HL-60/S4 treated with retinoic acid at 250 ng/mL for 4 days and 3 days (cell line): ENCODE results near the gene CDH8.

Source experiments
- in situ Hi-C: fragments of 300-500 bp; cut with MboI; formaldehyde crosslinking; loops from 2 replicates; pipeline ENCODE4 v1.7.0; 2022; ENCODE audit warnings: low sequenced_read_pairs

The CDH8 gene

GRCh38 chr16:62036101-62036801, at the start of gene CDH8:
Gene CDH8, minus strand, starts transcription at chr16:62036438. Its CDS starts 15,035 bp downstream, at chr16:62021403.
- in situ Hi-C loops: no loop called here

GRCh38 chr16:62079236-62079635, 43.0 kb upstream of the CDH8 start:
- in situ Hi-C loops: no loop called here

DNA sequence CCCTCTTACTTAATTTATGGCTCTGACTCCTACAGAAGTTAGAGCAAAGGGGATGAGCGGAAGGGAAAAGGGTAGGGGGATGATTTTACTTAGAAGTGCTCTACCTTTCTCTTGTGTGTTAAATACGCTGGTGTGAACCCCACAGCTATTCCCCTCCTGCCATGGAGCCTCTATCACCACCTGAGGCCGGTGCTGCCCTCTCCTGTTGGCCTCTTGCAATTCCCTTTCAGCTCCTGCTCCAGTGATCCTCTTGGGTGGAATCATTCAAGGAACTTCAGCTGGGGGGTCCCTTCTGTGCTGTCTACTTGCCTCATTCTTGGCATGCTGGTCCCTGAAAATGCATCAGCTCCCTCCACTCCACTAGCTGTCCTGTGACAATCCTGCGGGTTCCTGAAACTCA, 41.8 kb upstream of the CDH8 start:
- in situ Hi-C loops: no loop called here

GRCh38 chr16:62076886-62077285, 40.6 kb upstream of the CDH8 start:
- in situ Hi-C loops: no loop called here

DNA sequence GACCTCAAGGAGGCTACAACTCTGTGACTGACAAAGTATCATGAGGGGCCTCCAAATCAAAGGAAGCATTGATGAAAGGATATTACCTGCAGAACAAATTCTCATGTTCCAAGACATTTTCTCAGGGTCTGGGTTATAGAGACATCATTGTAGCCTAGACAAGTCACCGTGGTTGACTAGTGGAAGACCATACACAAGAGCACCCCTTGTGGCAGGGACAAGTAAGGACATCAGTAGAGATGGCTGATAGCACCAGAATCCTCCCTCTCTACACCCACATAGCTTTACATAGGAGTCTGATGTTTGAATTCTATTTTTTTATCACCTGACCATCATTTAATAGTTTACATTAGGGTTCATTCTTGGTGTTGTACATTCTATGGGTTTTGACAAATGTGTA, 32.5 kb upstream of the CDH8 start:
- in situ Hi-C loops: no loop called here

- in situ Hi-C loops: no loop called here
Observed at GRCh38 chr16:62067981-62068380, 31.7 kb upstream of the CDH8 start.

DNA sequence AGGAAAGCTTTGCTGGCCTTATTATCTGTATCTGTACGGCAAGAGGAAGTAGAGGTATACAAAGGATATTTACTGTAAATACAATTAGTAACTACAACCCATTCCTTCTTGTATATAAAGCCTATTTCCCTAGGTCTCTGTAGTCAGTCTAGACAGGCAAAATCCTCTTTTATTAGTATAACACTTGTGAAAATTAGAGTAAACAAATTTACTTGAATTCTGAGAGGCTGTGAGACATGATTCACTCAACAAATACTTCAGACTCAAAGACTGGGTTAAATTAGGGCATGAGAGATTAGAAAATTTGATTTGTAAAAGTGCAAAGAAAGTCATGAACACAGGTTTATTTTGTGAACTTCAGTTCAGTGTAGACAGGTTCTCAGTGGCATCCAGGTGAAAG, 30.9 kb upstream of the CDH8 start:
- in situ Hi-C loops: no loop called here

DNA sequence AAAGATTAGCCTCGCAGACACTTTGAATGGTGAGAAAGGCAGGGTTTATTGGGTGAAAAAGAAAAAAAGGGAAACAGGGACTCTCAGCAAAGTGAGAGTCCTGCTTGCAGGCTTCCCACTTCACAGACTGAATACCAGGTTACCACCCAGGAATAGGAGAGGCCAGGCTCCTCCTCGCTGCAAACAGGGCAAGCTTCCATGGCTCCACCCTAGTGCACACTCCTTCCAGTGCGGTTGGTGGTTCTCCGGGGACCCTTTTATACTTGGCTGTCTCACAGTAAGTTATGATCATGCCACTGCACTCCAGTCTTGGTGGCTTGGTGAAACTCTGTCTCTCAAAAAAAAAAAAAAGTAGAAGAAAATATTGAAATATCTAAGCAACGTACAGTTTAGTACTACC, 30.5 kb upstream of the CDH8 start:
- in situ Hi-C loops: no loop called here

DNA sequence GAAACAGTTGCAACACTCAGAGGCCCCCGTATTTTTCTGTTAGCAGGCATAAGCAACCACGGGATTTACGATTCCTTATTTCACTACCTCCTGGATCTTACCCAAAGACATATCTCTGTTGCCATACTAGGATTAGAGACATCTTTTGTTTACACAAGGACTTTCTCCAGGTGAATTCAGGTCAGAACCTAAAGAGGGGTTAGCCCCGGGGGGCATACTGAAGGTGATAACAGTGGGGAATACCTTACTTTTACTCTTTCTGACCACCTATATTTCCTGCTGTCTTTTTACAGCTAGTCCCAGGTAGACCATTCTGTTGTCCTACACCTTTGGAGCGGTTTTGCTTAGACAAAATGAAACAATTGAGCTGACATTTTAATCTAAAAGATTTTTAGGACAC, 27.9 kb upstream of the CDH8 start:
- in situ Hi-C loops: no loop called here

DNA sequence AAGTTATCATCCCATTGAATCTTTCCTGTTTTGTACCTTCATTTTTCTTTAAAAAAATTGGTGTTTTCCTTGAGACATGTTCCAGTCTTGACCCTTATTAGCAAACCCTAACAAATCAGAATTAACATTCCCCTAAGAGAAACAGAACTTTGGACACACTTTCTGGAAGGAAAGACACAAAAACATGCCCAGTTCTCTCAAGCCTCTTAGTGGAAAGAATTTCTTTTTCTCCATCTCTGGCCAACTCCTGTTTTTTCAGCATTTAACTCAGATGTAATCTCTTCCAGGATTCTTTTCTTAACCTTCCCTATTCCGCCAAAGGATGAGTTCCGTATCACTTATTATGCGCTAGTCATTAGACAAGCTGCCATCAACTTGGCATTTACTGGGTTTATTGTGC, 23.9 kb upstream of the CDH8 start:
- in situ Hi-C loops: no loop called here

DNA sequence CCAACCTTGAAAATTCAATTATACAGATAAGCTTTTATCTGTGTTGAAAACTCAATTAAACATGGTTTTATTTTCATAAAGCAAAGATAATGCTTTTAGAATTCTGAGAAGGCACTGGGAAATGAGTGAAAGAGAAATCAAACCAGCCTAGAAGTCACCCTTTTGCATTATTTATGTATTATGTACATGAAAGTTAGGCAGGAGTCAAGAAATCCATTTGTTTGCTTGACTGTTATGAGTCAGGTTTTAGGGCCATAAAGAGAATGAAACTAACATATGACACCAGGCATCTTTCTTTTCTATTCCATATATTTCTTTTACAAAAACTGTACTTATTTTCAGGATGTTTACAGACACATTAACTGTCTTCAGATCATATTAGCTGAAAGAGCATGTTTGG, 23.3 kb upstream of the CDH8 start:
- in situ Hi-C loops: no loop called here

GRCh38 chr16:62058412-62058811, 22.2 kb upstream of the CDH8 start:
- in situ Hi-C loops: no loop called here

DNA sequence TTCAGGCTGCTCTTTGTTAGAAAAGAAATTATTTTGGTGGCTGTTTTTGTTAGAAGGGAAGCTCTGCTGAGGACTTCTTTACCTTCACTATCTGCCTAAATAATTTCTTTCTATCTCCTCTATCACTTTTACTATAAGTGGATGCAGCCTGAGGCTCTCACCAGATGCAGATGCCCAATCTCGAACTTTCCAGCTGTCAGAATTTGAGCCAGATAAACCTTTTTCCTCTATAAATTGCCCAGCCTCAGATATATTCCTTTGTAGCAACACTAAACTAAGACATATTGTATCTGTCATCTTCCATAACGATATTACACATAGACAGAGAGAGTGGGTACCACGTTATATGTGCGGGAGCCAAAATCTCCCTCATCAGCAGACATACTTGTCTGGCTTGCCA, 15.7 kb upstream of the CDH8 start:
- in situ Hi-C loops: no loop called here

DNA sequence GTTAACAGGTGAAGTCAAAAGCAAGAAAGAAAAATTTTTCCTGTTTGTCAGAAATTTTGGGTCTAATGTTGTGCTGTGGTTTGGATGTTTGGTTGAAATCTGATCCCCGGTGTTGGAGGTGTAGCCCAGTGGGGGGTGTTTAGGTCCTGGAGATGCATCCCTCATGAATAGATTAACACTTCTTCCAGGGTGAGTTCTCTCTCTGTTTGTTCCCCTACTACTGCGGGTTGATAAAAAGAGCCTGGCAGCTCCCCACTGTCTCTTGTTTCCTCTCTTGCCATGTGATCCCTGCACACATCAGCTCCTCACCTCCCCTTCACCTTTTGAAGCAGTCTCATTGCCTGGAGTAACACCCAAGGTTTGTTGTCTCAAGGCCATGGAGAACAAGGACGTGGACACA, 14.6 kb upstream of the CDH8 start:
- in situ Hi-C loops: no loop called here

DNA sequence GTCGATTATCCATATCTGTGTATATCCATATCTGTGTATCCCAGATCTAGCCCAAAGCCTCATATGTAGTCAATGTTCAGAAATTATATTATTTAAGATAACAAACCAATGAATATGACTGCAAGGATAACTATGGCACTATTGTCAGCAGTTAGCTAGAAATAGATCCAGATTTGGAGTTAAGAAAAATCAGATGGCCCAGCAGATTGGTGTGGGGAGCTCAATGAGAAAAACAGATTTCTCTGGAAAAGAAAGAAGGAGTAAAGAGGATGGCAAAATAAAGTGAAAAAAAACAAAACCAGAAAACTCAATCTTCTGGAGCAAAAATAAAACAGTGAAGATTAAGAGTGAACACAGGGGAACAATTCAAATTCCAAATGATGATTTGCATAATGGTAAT, 10.6 kb upstream of the CDH8 start:
- in situ Hi-C loops: no loop called here

- in situ Hi-C loops: no loop called here
Observed at GRCh38 chr16:62041401-62041800, 5.2 kb upstream of the CDH8 start.

DNA sequence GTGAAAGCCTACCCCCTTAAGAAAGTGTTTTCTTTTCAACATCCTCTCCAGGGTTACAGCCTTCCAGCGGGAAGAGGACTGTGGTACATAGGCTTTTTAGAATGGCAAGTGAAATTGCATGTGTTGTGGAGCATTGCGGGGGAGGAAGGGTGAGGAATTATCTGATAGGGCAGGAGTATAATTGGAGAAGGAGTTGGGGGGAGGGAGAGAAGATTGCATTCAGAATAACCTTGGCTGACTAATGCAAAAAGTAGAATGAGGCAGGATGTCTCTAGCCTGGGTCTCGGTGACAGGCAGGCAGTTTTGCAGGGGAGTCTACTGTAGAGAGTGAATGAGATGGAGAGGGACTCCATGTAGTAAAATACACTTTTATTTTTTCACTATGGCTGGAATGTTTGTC, 2.4 kb upstream of the CDH8 start:
- in situ Hi-C loops: no loop called here

DNA sequence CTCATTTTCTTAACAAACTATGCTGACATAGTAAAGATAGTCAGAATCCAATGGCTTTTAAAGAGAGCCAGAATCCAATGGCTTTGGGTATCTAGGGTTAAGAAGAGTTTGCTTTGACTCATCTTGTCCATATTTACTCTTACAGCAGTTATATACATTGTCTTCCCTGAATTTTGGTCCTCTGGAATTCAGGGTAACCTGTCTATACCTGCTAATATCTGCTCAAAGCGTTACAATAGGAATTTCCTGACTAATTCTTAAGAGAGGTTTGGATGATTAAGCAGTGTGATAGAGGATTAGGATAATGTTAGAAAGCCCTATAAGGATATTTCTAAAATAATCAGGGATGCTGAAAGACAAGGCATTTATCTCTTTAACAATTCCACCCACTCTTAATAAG, 2.0 kb upstream of the CDH8 start:
- in situ Hi-C loops: no loop called here

GRCh38 chr16:62036802-62037135, 531 bp upstream of the CDH8 start:
- in situ Hi-C loops: no loop called here

- in situ Hi-C loops: no loop called here
Observed at GRCh38 chr16:62035115-62036092, 834 bp downstream of the CDH8 start.

DNA sequence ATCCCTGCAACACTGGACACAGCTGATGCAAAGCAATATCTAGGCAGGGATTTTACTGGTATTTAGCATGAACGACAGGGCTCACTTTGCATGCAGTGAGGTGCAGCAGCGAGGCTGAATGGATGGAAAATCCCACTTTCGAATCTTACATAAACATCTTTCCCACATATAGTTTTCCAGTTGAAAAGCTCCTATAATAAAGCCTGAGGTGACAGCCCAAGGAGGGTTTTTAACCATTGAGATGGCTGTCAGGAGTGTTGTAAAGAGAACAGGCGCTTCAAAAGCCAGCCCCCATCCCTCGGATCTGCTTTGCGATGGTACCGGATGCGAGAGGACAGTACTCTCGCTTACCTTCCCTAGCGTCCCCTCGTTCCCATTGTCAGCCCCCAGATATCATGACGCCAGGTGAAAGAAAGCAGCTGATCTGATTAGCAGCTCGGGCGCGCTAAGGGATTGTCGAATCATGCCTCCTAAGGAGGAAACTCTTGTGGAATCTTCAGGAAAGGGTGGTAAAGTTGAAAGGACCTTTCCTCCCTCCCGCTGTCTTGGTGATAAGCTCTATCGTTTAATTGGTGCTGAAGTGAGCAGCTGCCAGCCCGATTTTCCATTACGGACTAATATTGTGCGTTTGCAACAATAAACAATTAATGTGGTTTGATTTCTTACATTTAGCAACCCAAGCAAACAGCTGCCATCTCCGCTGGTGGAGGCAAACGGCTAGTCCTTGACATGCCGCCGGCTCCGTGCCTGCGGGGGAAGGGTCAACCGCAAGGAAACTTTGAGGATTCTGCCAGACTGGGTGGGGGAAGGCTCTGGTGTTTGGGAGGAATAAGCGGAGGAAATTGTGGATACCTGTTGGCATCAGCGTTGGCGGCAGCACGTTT, 1.8 kb downstream of the CDH8 start:
- in situ Hi-C loops: no loop called here
